Smooth muscle cell (in vitro differentiated cells): Measurements from ENCODE around the gene STX19. TPM values are rescaled to one million over a fixed set of nuclear protein-coding genes. Genes with fewer than 3 reads are reported as not detected.

Source experiments
- DNase-seq: peaks from one replicate; lab custom pipeline; 2025; ENCODE audit not compliant: unreplicated experiment; lab: John Stamatoyannopoulos, UW
- H2AFZ ChIP-seq: fragments of 200-600 bp; sonication (generic); 2 replicates; pipeline ENCODE4 v1.6.0; 2016; ENCODE audit warnings: antibody characterized with exemption, low read depth, mild to moderate bottlenecking
- H3F3A ChIP-seq: fragments of 200-600 bp; sonication (generic); 2 replicates; pipeline ENCODE4 v1.6.0; 2017; ENCODE audit warnings: antibody characterized with exemption, low read depth
- H3K27ac ChIP-seq: fragments of 200-600 bp; sonication (generic); 2 replicates; pipeline ENCODE4 v1.5.1; 2016; ENCODE audit warnings: low read depth, mild to moderate bottlenecking
- H3K27me3 ChIP-seq: fragments of 200-600 bp; sonication (generic); 2 replicates; pipeline ENCODE4 v1.6.1; 2016; ENCODE audit warnings: low read depth, mild to moderate bottlenecking
- H3K36me3 ChIP-seq: fragments of 200-600 bp; sonication (generic); 2 replicates; pipeline ENCODE4 v1.5.1; 2016; ENCODE audit warnings: low read depth
- H3K4me1 ChIP-seq: fragments of 200-600 bp; sonication (generic); 2 replicates; pipeline ENCODE4 v1.5.1; 2016; ENCODE audit warnings: low read depth
- H3K4me2 ChIP-seq: fragments of 200-600 bp; sonication (generic); 2 replicates; pipeline ENCODE4 v1.6.0; 2016; ENCODE audit warnings: mild to moderate bottlenecking
- H3K4me3 ChIP-seq: fragments of 200-600 bp; sonication (generic); 2 replicates; pipeline ENCODE4 v1.5.1; 2016; ENCODE audit warnings: mild to moderate bottlenecking
- H3K79me2 ChIP-seq: fragments of 200-600 bp; sonication (generic); 2 replicates; pipeline ENCODE4 v1.6.0; 2016; ENCODE audit warnings: low read depth, mild to moderate bottlenecking
- H3K9ac ChIP-seq: fragments of 200-600 bp; sonication (generic); 2 replicates; pipeline ENCODE4 v1.6.0; 2016; ENCODE audit warnings: low read depth
- H3K9me3 ChIP-seq: fragments of 200-600 bp; sonication (generic); replicated peaks from 2 replicates; pipeline ENCODE4 v1.5.1; 2016; ENCODE audit warnings: low read depth
- H4K20me1 ChIP-seq: fragments of 200-600 bp; sonication (generic); 2 replicates; pipeline ENCODE4 v1.6.0; 2016; ENCODE audit warnings: low read depth
- WGBS: methylation state at CpG from one replicate; pipeline ENCODE4 v1.1.7; 2016; ENCODE audit warnings: low lambda C conversion rate; 5-methylcytosine and 5-hydroxymethylcytosine counted together
- polyA plus RNA-seq: library from polyadenylated mRNA; unstranded; fragments of >200 nt; fragmentation: Nextera tagmentation; extraction: Ambion mirVana; gene quantifications from 2 replicates; pipeline ENCODE4 v1.2.1, GENCODE V29; 2016
- total RNA-seq: library from RNA; depleted of rRNA; stranded (reverse); fragments of >200 nt; gene quantifications from 2 replicates; pipeline ENCODE4 v1.2.3, GENCODE V29; 2014
- TF ChIP-seq, protein P1 (sequence below): fragments of 200-600 bp; sonication (generic); IDR thresholded peaks from 2 replicates; pipeline ENCODE4 v1.5.1; 2017; ENCODE audit warnings: borderline replicate concordance, mild to moderate bottlenecking, antibody characterized with exemption; ENCODE audit not compliant: insufficient read depth, poor library complexity, severe bottlenecking

The STX19 gene
- total and polyA plus RNA-seq, 2 experiments from 2014 or later: 0.23 to 0.94 TPM

DNA sequence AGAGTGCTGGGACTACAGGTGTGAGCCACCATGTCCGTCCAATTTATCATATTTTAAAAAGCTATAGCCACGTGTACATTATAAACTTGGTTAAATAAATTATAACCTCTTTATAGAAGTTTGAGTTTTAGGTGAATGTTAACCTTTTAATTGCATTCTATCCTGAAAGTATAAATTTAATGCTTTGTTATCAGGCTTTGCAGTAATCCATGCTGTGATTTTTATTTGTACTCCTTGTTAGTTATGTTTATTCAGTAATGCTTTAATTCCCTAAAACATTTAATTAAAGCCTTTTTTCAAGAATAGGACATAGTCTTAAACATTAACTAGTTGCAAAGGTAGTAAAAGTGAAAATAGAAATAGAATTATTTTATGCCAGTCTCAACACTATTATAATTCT, 36.8 kb downstream of the STX19 start:
- no peaks in the 10 kb centered on the region for H3K27me3 ChIP-seq
- no peak overlapping the region for H3K4me3 ChIP-seq
- no peak overlapping the region for H3K27ac ChIP-seq
- H2AFZ ChIP-seq: no peak overlapping the region
- no peaks in the 10 kb centered on the region for H3K4me1 ChIP-seq
- WGBS: 89% methylated on average over 2 of the region's 2 CpGs
- H3K79me2 ChIP-seq: peaks cover 64% of the 10 kb centered on the region
- no peaks in the 10 kb centered on the region for H3K9me3 ChIP-seq
- no peak overlapping the region for H3K4me2 ChIP-seq
- no peak for DNase-seq
- no peak overlapping the region for H3K9ac ChIP-seq
- H4K20me1 ChIP-seq: peaks cover 29% of the 10 kb centered on the region
- H3F3A ChIP-seq: no peaks in the 10 kb centered on the region
- H3K36me3 ChIP-seq: no peaks in the 10 kb centered on the region
- TF ChIP-seq, protein P1, sequence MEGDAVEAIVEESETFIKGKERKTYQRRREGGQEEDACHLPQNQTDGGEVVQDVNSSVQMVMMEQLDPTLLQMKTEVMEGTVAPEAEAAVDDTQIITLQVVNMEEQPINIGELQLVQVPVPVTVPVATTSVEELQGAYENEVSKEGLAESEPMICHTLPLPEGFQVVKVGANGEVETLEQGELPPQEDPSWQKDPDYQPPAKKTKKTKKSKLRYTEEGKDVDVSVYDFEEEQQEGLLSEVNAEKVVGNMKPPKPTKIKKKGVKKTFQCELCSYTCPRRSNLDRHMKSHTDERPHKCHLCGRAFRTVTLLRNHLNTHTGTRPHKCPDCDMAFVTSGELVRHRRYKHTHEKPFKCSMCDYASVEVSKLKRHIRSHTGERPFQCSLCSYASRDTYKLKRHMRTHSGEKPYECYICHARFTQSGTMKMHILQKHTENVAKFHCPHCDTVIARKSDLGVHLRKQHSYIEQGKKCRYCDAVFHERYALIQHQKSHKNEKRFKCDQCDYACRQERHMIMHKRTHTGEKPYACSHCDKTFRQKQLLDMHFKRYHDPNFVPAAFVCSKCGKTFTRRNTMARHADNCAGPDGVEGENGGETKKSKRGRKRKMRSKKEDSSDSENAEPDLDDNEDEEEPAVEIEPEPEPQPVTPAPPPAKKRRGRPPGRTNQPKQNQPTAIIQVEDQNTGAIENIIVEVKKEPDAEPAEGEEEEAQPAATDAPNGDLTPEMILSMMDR: no peak

DNA sequence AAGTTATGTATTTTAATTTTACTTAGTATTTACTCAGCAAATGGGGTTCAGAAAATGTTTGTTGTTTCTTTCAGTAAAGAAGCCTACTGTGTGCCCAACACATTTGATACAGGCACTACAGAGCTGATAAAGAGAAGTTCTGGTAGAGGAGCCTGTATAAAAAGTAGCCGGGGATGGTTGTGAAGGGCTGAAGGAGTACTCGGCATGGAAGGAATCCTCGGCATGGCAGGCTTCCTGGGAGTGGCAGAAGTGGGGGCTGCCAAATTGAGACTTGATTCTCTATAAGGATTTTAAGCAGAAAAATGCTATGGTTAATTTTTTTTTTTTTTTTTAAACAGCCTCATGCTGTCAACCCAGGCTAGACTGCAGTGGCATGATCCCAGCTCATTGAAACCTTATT, 39.2 kb downstream of the STX19 start:
- Histone ChIP-seq H3K27me3 (no peaks in the 10 kb centered on the region), H4K20me1 (peaks cover 43% of the 10 kb centered on the region), H2AFZ (no peak overlapping the region), H3K36me3 (no peaks in the 10 kb centered on the region), H3K27ac (no peak overlapping the region), H3K4me1 (no peaks in the 10 kb centered on the region), H3K9me3 (no peaks in the 10 kb centered on the region), H3K79me2 (peaks cover 73% of the 10 kb centered on the region), H3K4me2 (no peak overlapping the region), H3K4me3 (no peak overlapping the region), H3F3A (no peaks in the 10 kb centered on the region), H3K9ac (no peak overlapping the region)
- TF ChIP-seq, protein P1: no peak
- 85% methylated on average over 3 of the region's 3 CpGs for WGBS
- DNase-seq: no peak

DNA sequence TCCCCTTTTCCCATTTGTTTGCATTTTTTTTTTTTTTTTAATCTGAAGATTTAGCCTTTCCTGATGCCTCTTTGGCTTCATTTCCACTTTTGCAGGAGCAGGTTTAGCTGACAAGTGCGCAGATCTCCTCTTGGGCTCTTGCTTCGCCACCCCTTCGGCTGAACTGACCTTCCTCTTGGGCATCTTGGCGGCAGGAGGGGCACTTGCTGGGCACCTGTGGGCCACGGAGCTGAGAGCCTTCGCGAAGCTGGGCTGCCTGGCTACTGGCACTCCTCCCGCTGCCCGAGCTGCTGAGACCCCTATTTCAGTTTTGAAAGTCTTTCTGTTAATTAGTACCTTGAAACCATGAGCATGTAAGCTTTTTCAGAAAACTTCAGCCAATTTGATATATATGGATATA, 39.6 kb downstream of the STX19 start:
- 94% methylated on average over 9 of the region's 9 CpGs for WGBS
- Histone ChIP-seq H3K36me3 (no peaks in the 10 kb centered on the region), H3K4me2 (no peak overlapping the region), H3K79me2 (peaks cover 73% of the 10 kb centered on the region), H4K20me1 (peaks cover 44% of the 10 kb centered on the region), H3K27ac (no peak overlapping the region), H3K27me3 (no peaks in the 10 kb centered on the region), H3K9ac (no peak overlapping the region), H2AFZ (no peak overlapping the region), H3K4me1 (no peaks in the 10 kb centered on the region), H3K9me3 (no peaks in the 10 kb centered on the region), H3F3A (no peaks in the 10 kb centered on the region), H3K4me3 (no peak overlapping the region)
- TF ChIP-seq, protein P1: no peak
- DNase-seq: no peak

DNA sequence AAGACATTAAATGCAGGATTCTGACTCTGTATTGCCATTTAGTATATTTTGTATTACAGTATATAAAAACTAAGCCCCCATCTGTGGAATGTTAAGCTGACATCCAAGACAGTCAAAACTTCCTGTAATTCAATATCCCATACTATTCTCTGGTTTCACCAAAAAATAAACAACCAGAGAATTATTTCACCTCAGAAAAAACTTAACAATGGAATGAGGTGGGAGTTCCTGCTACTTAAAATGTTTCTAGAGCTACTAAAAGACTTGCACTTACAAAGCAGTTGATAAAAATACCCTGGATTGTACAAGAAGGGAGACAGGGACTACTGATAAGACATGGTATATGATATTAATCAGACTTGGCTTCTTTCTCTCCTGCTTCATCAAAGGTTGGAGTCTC, 40.1 kb downstream of the STX19 start:
- Histone ChIP-seq H3K4me1 (no peaks in the 10 kb centered on the region), H3F3A (no peaks in the 10 kb centered on the region), H4K20me1 (peaks cover 42% of the 10 kb centered on the region), H3K79me2 (peaks cover 73% of the 10 kb centered on the region), H3K36me3 (no peaks in the 10 kb centered on the region), H3K27me3 (no peaks in the 10 kb centered on the region), H2AFZ (no peak overlapping the region), H3K4me2 (no peak overlapping the region), H3K4me3 (no peak overlapping the region), H3K9ac (no peak overlapping the region), H3K9me3 (no peaks in the 10 kb centered on the region), H3K27ac (no peak overlapping the region)
- no peak for DNase-seq
- TF ChIP-seq, protein P1: no peak
